K562 (cell line): ENCODE measurements around the gene MAP3K4. TPM values are rescaled to one million over a fixed set of nuclear protein-coding genes. Genes with fewer than 3 reads are reported as not detected.

Experiments used
- BRF1 ChIP-seq: IDR thresholded peaks from 3 replicates; pipeline ENCODE4 v1.6.1; 2011; ENCODE audit warnings: borderline replicate concordance, mild to moderate bottlenecking; ENCODE audit not compliant: insufficient read length; ENCODE audit errors: extremely low read depth
- CBX8 ChIP-seq: fragments of 200-600 bp; sonication (generic); IDR thresholded peaks from 2 replicates; pipeline ENCODE4 v1.6.1; 2012; ENCODE audit warnings: borderline replicate concordance, mixed run types, low read depth, mild to moderate bottlenecking, moderate library complexity, mixed read lengths, low read length, control low read depth, inconsistent platforms; ENCODE audit not compliant: poor library complexity, severe bottlenecking; ENCODE audit errors: extremely low read depth
- CREM ChIP-seq: IDR thresholded peaks from 2 replicates; pipeline ENCODE4 v1.6.1; 2014; ENCODE audit warnings: antibody characterized with exemption, low read depth
- KDM5B ChIP-seq: fragments of 200-600 bp; sonication (generic); IDR thresholded peaks from 2 replicates; pipeline ENCODE4 v1.6.1; 2012; ENCODE audit warnings: low read depth, mild to moderate bottlenecking, moderate library complexity, low read length, control low read depth, inconsistent platforms; ENCODE audit not compliant: insufficient replicate concordance
- POLR2AphosphoS5 ChIP-seq: IDR thresholded peaks from 2 replicates; pipeline ENCODE4 v1.6.1; 2011; ENCODE audit warnings: mild to moderate bottlenecking, low read depth, low read length, moderate library complexity; ENCODE audit not compliant: control insufficient read depth, insufficient read depth
- SMAD1 ChIP-seq: fragments of 150-350 bp; IDR thresholded peaks from 2 replicates; pipeline ENCODE4 v1.6.1; 2014; ENCODE audit warnings: low read length, low read depth; ENCODE audit not compliant: partially characterized antibody
- TEAD2 ChIP-seq: fragments of 450-650 bp; IDR thresholded peaks from 2 replicates; pipeline ENCODE4 v1.6.1; 2016; ENCODE audit warnings: missing genetic modification characterization, control low read depth, missing compliant biosample characterization
- THRA ChIP-seq: fragments of 450-650 bp; IDR thresholded peaks from 2 replicates; pipeline ENCODE4 v1.6.1; 2017; ENCODE audit warnings: mild to moderate bottlenecking, moderate library complexity
- ZC3H11A ChIP-seq: IDR thresholded peaks from 2 replicates; pipeline ENCODE4 v1.6.1; 2012; ENCODE audit warnings: low read depth, low read length, improper control_type of control experiment
- ZEB2 ChIP-seq: fragments of 450-650 bp; IDR thresholded peaks from 2 replicates; pipeline ENCODE4 v1.6.1; 2016
- ZNF212 ChIP-seq: fragments of 450-650 bp; formaldehyde crosslinking; IDR thresholded peaks from 2 replicates; pipeline ENCODE4 v1.4.0; 2020; ENCODE audit warnings: mild to moderate bottlenecking
- ZNF586 ChIP-seq: fragments of 450-650 bp; formaldehyde crosslinking; conservative IDR thresholded peaks from 2 replicates; pipeline ENCODE4 v1.4.0; 2020; ENCODE audit warnings: mild to moderate bottlenecking, moderate library complexity
- ZNF592 ChIP-seq: fragments of 450-650 bp; IDR thresholded peaks from 2 replicates; pipeline ENCODE4 v1.6.1; 2017; ENCODE audit warnings: antibody characterized with exemption, mild to moderate bottlenecking
- polyA plus RNA-seq, 8 experiments: library from polyadenylated mRNA; depleted of rRNA in 4 of 8; stranded (reverse) in 5 of 8; unstranded in 3 of 8; fragments of >200 nt; fragmentation: Nextera tagmentation in 2 of 8; fragmentation: Illumina TruSeq in 1 of 8; extraction: Ambion mirVana in 2 of 8; extraction: Trizol in 1 of 8; gene quantifications; 2 replicates each; pipeline versions ENCODE4 v1.2.1 to v1.2.3, GENCODE V29; 2011 to 2014; ENCODE audit warnings: inconsistent platforms in 1 of 8, missing spikeins in 1 of 8
- total RNA-seq, 7 experiments: library from RNA; depleted of rRNA in 6 of 7; stranded (reverse); fragments of >200 nt in 6 of 7; fragmentation: Illumina TruSeq in 2 of 7; extraction: Trizol in 2 of 7; gene quantifications; 2 replicates each; pipeline versions ENCODE4 v1.2.1 to v1.2.3, GENCODE V29; 2011 to 2021; ENCODE audit warnings: low replicate concordance in 1 of 7
- TF ChIP-seq, protein P1 (sequence below), 3 experiments: fragments of 200-800 bp in 1 of 3; sonication (Bioruptor generic) in 1 of 3; sonication (generic) in 1 of 3; formaldehyde crosslinking in 1 of 3; IDR thresholded peaks; 2 replicates each; pipeline versions ENCODE4 v1.6.1 to v1.8.0; 2016 to 2022; ENCODE audit warnings: mild to moderate bottlenecking in 2 of 3, missing compliant biosample characterization in 2 of 3, missing genetic modification characterization in 2 of 3, missing genetic modification reagents in 1 of 3
- TF ChIP-seq, protein P2 (sequence below), 2 experiments: fragments of 450-650 bp in 1 of 2; sonication (generic) in 1 of 2; formaldehyde crosslinking; conservative IDR thresholded peaks; 2 replicates each; pipeline versions ENCODE4 v1.4.0 to v1.8.1; 2020 to 2022; ENCODE audit warnings: mild to moderate bottlenecking in 1 of 2, missing genetic modification reagents in 1 of 2
- TF ChIP-seq, protein P3 (sequence below): fragments of 450-650 bp; IDR thresholded peaks from 2 replicates; pipeline ENCODE4 v1.6.1; 2016; ENCODE audit warnings: antibody characterized with exemption

MAP3K4 gene
- total and polyA plus RNA-seq, 9 of the 15 experiments (the other 6 are each of a cell fraction or from before 2014, with no cell fraction given): 21.0 to 77.2 (median 48.9) TPM

- TF ChIP-seq TEAD2 (tag) (no peak), ZEB2 (peak; percentile 36), ZNF212 (no peak), CREM (peak; percentile 43), ZNF592 (no peak), KDM5B (peak; percentile 51), THRA (no peak), ZNF586 (CRISPR knock-in tag) (no peak), BRF1 (no peak), ZC3H11A (no peak), POLR2AphosphoS5 (no peak; the same call in 1 of the 2 replicates), SMAD1 (no peak), CBX8 (no peak)
- TF ChIP-seq, protein P1, sequence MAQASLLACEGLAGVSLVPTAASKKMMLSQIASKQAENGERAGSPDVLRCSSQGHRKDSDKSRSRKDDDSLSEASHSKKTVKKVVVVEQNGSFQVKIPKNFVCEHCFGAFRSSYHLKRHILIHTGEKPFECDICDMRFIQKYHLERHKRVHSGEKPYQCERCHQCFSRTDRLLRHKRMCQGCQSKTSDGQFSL (CRISPR knock-in tag; IDR thresholded peaks at IDR 0.05): 0 out of 2 replicates have a peak, but pooled peaks have one; percentile 11
- TF ChIP-seq, protein P1 (tag; IDR thresholded peaks at IDR 0.05): no peak
- TF ChIP-seq, protein P2, sequence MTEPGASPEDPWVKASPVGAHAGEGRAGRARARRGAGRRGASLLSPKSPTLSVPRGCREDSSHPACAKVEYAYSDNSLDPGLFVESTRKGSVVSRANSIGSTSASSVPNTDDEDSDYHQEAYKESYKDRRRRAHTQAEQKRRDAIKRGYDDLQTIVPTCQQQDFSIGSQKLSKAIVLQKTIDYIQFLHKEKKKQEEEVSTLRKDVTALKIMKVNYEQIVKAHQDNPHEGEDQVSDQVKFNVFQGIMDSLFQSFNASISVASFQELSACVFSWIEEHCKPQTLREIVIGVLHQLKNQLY (CRISPR knock-in tag; conservative IDR thresholded peaks at IDR 0.05): 0 out of 4 replicates have a peak, but pooled peaks of 1 of the 2 experiments have one; percentile 18
- TF ChIP-seq, protein P3, sequence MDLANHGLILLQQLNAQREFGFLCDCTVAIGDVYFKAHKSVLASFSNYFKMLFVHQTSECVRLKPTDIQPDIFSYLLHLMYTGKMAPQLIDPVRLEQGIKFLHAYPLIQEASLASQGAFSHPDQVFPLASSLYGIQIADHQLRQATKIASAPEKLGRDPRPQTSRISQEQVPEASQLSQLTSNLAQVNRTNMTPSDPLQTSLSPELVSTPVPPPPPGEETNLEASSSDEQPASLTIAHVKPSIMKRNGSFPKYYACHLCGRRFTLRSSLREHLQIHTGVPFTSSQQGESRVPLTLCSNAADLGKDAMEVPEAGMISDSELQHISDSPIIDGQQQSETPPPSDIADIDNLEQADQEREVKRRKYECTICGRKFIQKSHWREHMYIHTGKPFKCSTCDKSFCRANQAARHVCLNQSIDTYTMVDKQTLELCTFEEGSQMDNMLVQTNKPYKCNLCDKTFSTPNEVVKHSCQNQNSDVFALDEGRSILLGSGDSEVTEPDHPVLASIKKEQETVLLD: peak; percentile 48
Observed at GRCh38 chr6:160992061-160992979, 751 bp downstream of the MAP3K4 start (continued).
